ENCODE data around the gene CD2.

Gene CD2

GRCh38 chr1:116806245-116806644 lies 52.0 kb downstream of the CD2 start:
- no peaks in the 10 kb centered on the region for H3K27me3 ChIP-seq (ENCODE audit: control insufficient read depth, insufficient read depth, low read length)
- H3K36me3 ChIP-seq (ENCODE audit: control insufficient read depth, insufficient read depth, low read length) = no peaks in the 10 kb centered on the region
- no peak overlapping the region for H3K4me3 ChIP-seq (ENCODE audit: low read length)
- H3K9ac ChIP-seq (ENCODE audit: low read length) = no peak overlapping the region
- no peaks in the 10 kb centered on the region for H3K4me1 ChIP-seq (ENCODE audit: control insufficient read depth, insufficient read depth, low read length)
- H3K27ac ChIP-seq (ENCODE audit: low read depth, low read length) = no peak overlapping the region

- H3K4me3 ChIP-seq (ENCODE audit: low read length) = no peak overlapping the region
- H3K9ac ChIP-seq (ENCODE audit: low read length) = no peak overlapping the region
- no peaks in the 10 kb centered on the region for H3K27me3 ChIP-seq (ENCODE audit: control insufficient read depth, insufficient read depth, low read length)
- H3K27ac ChIP-seq (ENCODE audit: low read depth, low read length) = no peak overlapping the region
- no peaks in the 10 kb centered on the region for H3K4me1 ChIP-seq (ENCODE audit: control insufficient read depth, insufficient read depth, low read length)
- no peaks in the 10 kb centered on the region for H3K36me3 ChIP-seq (ENCODE audit: control insufficient read depth, insufficient read depth, low read length)
Observed at GRCh38 chr1:116806671-116807070, 52.4 kb downstream of the CD2 start.

- Histone ChIP-seq H3K36me3 (ENCODE audit: control insufficient read depth, insufficient read depth, low read length) (no peaks in the 10 kb centered on the region), H3K9ac (ENCODE audit: low read length) (no peak overlapping the region), H3K27me3 (ENCODE audit: control insufficient read depth, insufficient read depth, low read length) (no peaks in the 10 kb centered on the region), H3K4me1 (ENCODE audit: control insufficient read depth, insufficient read depth, low read length) (no peaks in the 10 kb centered on the region), H3K27ac (ENCODE audit: low read depth, low read length) (no peak overlapping the region), H3K4me3 (ENCODE audit: low read length) (no peak overlapping the region)
Observed at GRCh38 chr1:116807394-116808199, 53.4 kb downstream of the CD2 start.

- no peaks in the 10 kb centered on the region for H3K27me3 ChIP-seq (ENCODE audit: control insufficient read depth, insufficient read depth, low read length)
- H3K4me3 ChIP-seq (ENCODE audit: low read length) = no peak overlapping the region
- H3K9ac ChIP-seq (ENCODE audit: low read length) = no peak overlapping the region
- no peak overlapping the region for H3K27ac ChIP-seq (ENCODE audit: low read depth, low read length)
- no peaks in the 10 kb centered on the region for H3K4me1 ChIP-seq (ENCODE audit: control insufficient read depth, insufficient read depth, low read length)
- no peaks in the 10 kb centered on the region for H3K36me3 ChIP-seq (ENCODE audit: control insufficient read depth, insufficient read depth, low read length)
Observed at GRCh38 chr1:116808200-116808847, 54.1 kb downstream of the CD2 start.

GRCh38 chr1:116808848-116809508 lies 54.7 kb downstream of the CD2 start:
- Histone ChIP-seq H3K27ac (ENCODE audit: low read depth, low read length) (no peak overlapping the region), H3K4me3 (ENCODE audit: low read length) (no peak overlapping the region), H3K4me1 (ENCODE audit: control insufficient read depth, insufficient read depth, low read length) (no peaks in the 10 kb centered on the region), H3K36me3 (ENCODE audit: control insufficient read depth, insufficient read depth, low read length) (no peaks in the 10 kb centered on the region), H3K9ac (ENCODE audit: low read length) (no peak overlapping the region), H3K27me3 (ENCODE audit: control insufficient read depth, insufficient read depth, low read length) (no peaks in the 10 kb centered on the region)

GRCh38 chr1:116811321-116811720 lies 57.1 kb downstream of the CD2 start:
- Histone ChIP-seq H3K9ac (ENCODE audit: low read length) (no peak overlapping the region), H3K4me3 (ENCODE audit: low read length) (no peak overlapping the region), H3K27ac (ENCODE audit: low read depth, low read length) (no peak overlapping the region), H3K27me3 (ENCODE audit: control insufficient read depth, insufficient read depth, low read length) (no peaks in the 10 kb centered on the region), H3K4me1 (ENCODE audit: control insufficient read depth, insufficient read depth, low read length) (no peaks in the 10 kb centered on the region), H3K36me3 (ENCODE audit: control insufficient read depth, insufficient read depth, low read length) (no peaks in the 10 kb centered on the region)

- H3K27ac ChIP-seq (ENCODE audit: low read depth, low read length) = no peak overlapping the region
Observed at GRCh38 chr1:116814926-116815723, 60.9 kb downstream of the CD2 start.

GRCh38 chr1:116817582-116818064 lies 63.4 kb downstream of the CD2 start:
- H3K27ac ChIP-seq (ENCODE audit: low read depth, low read length) = no peak overlapping the region
- no peaks in the 10 kb centered on the region for H3K36me3 ChIP-seq (ENCODE audit: control insufficient read depth, insufficient read depth, low read length)
- H3K4me3 ChIP-seq (ENCODE audit: low read length) = no peak overlapping the region
- H3K27me3 ChIP-seq (ENCODE audit: control insufficient read depth, insufficient read depth, low read length) = no peaks in the 10 kb centered on the region
- no peak overlapping the region for H3K9ac ChIP-seq (ENCODE audit: low read length)
- H3K4me1 ChIP-seq (ENCODE audit: control insufficient read depth, insufficient read depth, low read length) = no peaks in the 10 kb centered on the region

More at GRCh38 chr1:116814926-116815723, 60.9 kb downstream of the CD2 start:
- Histone ChIP-seq H3K9ac (ENCODE audit: low read length) (no peak overlapping the region), H3K27me3 (ENCODE audit: control insufficient read depth, insufficient read depth, low read length) (no peaks in the 10 kb centered on the region), H3K36me3 (ENCODE audit: control insufficient read depth, insufficient read depth, low read length) (no peaks in the 10 kb centered on the region), H3K4me1 (ENCODE audit: control insufficient read depth, insufficient read depth, low read length) (no peaks in the 10 kb centered on the region), H3K4me3 (ENCODE audit: low read length) (no peak overlapping the region)
